Neuronal stem cell (in vitro differentiated cells): Measurements from ENCODE around the gene SH3PXD2A.

Experiments
- DNase-seq: peaks from one replicate; pipeline ENCODE4 v3.0.0-alpha.2; 2013; ENCODE audit warnings: low spot score
- H2AFZ ChIP-seq: one replicate; pipeline ENCODE4 v1.6.1; 2013; ENCODE audit warnings: mild to moderate bottlenecking, low read length, inconsistent platforms
- H2AK5ac ChIP-seq: 2 replicates; pipeline ENCODE4 v1.6.1; 2013; ENCODE audit warnings: low read depth, mild to moderate bottlenecking, inconsistent platforms, low read length, moderate library complexity, mixed read lengths
- H2BK120ac ChIP-seq: 2 replicates; pipeline ENCODE4 v1.6.1; 2013; ENCODE audit warnings: low read depth, mild to moderate bottlenecking, inconsistent platforms, low read length, moderate library complexity, mixed read lengths
- H2BK12ac ChIP-seq: one replicate; pipeline ENCODE4 v1.6.1; 2013; ENCODE audit warnings: low read length, inconsistent platforms
- H2BK15ac ChIP-seq: 2 replicates; pipeline ENCODE4 v1.6.1; 2013; ENCODE audit warnings: mild to moderate bottlenecking, low read length, inconsistent platforms, mixed read lengths
- H2BK5ac ChIP-seq: one replicate; pipeline ENCODE4 v1.6.1; 2013; ENCODE audit warnings: inconsistent platforms, mild to moderate bottlenecking, low read length, moderate library complexity
- H3K14ac ChIP-seq: one replicate; pipeline ENCODE4 v1.6.1; 2013; ENCODE audit warnings: low read length, inconsistent platforms
- H3K18ac ChIP-seq: 2 replicates; pipeline ENCODE4 v1.6.1; 2013; ENCODE audit warnings: low read length, inconsistent platforms
- H3K23ac ChIP-seq: 2 replicates; pipeline ENCODE4 v1.6.1; 2013; ENCODE audit warnings: low read depth, mild to moderate bottlenecking, mixed read lengths, low read length, inconsistent platforms; ENCODE audit not compliant: poor library complexity
- H3K27ac ChIP-seq: replicated peaks from 3 replicates; pipeline ENCODE4 v1.5.1; 2013; ENCODE audit warnings: low read length, inconsistent platforms
- H3K27me3 ChIP-seq, 3 experiments: 2 replicates each; pipeline ENCODE4 v1.6.1; 2013; ENCODE audit warnings: low read length in 3 of 3, mild to moderate bottlenecking in 2 of 3, inconsistent platforms in 1 of 3, low read depth in 1 of 3, mixed read lengths in 1 of 3, moderate library complexity in 1 of 3; ENCODE audit not compliant: control insufficient read depth in 3 of 3, insufficient read depth in 3 of 3
- H3K36me3 ChIP-seq, 2 donors: replicated peaks in 1 of 2; 2 replicates each; pipeline ENCODE4 v1.6.1; 2013; ENCODE audit warnings: low read length in 2 of 2; ENCODE audit not compliant: control insufficient read depth in 2 of 2, insufficient read depth in 2 of 2
- H3K4ac ChIP-seq: 2 replicates; pipeline ENCODE4 v1.6.1; 2013; ENCODE audit warnings: inconsistent platforms, mild to moderate bottlenecking, low read length, moderate library complexity
- H3K4me1 ChIP-seq, 2 donors: 1 replicate in 1 of 2; 2 replicates in 1 of 2; pipeline ENCODE4 v1.6.1; 2013; ENCODE audit warnings: low read length in 2 of 2, low read depth in 1 of 2; ENCODE audit not compliant: control insufficient read depth in 2 of 2, insufficient read depth in 1 of 2
- H3K4me2 ChIP-seq: one replicate; pipeline ENCODE4 v1.6.1; 2013; ENCODE audit warnings: mild to moderate bottlenecking, low read length, inconsistent platforms; ENCODE audit not compliant: insufficient read depth, poor library complexity, severe bottlenecking
- H3K4me3 ChIP-seq, 2 donors: 2 replicates each; pipeline ENCODE4 v1.5.1; 2013; ENCODE audit warnings: low read length in 2 of 2, mild to moderate bottlenecking in 2 of 2, inconsistent platforms in 1 of 2, moderate library complexity in 1 of 2
- H3K79me1 ChIP-seq: one replicate; pipeline ENCODE4 v1.6.1; 2013; ENCODE audit warnings: low read depth, mild to moderate bottlenecking, inconsistent platforms, low read length, moderate library complexity
- H3K9ac ChIP-seq: one replicate; pipeline ENCODE4 v1.6.1; 2013; ENCODE audit warnings: mild to moderate bottlenecking, low read depth, low read length, inconsistent platforms; ENCODE audit not compliant: poor library complexity
- H3K9me3 ChIP-seq, 2 donors: replicated peaks in 1 of 2; 2 replicates each; pipeline versions ENCODE3 to v1.6.1; 2013; ENCODE audit warnings: low read length in 2 of 2, mild to moderate bottlenecking in 2 of 2, inconsistent platforms in 1 of 2, low read depth in 1 of 2, mixed read lengths in 1 of 2, moderate library complexity in 1 of 2; ENCODE audit not compliant: control insufficient read depth in 2 of 2, insufficient read depth in 1 of 2
- H4K8ac ChIP-seq: one replicate; pipeline ENCODE4 v1.6.1; 2013; ENCODE audit warnings: low read depth, mild to moderate bottlenecking, inconsistent platforms, low read length, moderate library complexity
- H4K91ac ChIP-seq: one replicate; pipeline ENCODE4 v1.6.1; 2013; ENCODE audit warnings: low read length, low read depth, mild to moderate bottlenecking, inconsistent platforms; ENCODE audit not compliant: poor library complexity
- WGBS, 2 donors: extraction: QIAGEN DNeasy Blood & Tissue Kit; methylation state at CpG; one replicate each; pipeline ENCODE4 v1.1.7; 2013; ENCODE audit warnings: missing lambda C conversion rate in 2 of 2, mixed read lengths in 1 of 2; ENCODE audit not compliant: insufficient read length in 2 of 2, insufficient replicate concordance in 1 of 2; ENCODE audit errors: extremely low coverage in 2 of 2; 5-methylcytosine and 5-hydroxymethylcytosine counted together

The SH3PXD2A gene

DNA sequence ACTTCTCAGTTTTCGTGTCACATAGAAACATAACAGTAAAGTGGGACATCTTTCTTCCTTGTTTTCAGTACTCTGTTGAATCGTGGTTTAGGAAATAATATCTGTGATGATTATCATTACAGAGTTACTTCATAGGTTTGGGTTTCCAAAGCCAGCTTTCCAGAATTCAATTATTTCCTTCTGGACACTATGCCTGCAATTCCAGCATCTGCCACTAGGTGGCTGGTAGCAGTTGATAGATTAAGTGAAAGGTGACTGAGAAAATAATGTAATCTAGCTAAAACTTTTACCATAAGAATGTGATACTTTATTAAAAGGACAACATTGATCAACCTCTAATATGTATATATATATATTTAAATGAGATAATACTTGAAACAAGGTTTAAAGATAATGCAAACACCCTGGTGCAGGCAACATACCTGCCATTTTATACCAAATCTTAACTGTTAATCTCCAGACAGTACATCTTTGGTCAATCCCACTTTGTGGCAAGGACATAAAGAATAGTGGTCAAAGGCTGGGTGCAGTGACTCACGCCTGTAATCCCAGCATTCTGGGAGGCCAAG, 102.6 kb downstream of the SH3PXD2A start:
- Histone ChIP-seq H2BK12ac (no peak overlapping the region), H2BK120ac (no peak overlapping the region), H3K4me2 (no peak overlapping the region), H2AK5ac (no peak overlapping the region), H3K9ac (no peak overlapping the region), H3K27ac (no peak overlapping the region), H3K4me3 (no peak overlapping the region), H3K23ac (no peak overlapping the region), H3K79me1 (no peaks in the 10 kb centered on the region), H3K18ac (no peak overlapping the region), H3K4ac (no peak overlapping the region), H4K91ac (no peak overlapping the region), H3K27me3 (no peaks in the 10 kb centered on the region), H3K14ac (no peak overlapping the region), H4K8ac (no peak overlapping the region), H3K9me3 (no peaks in the 10 kb centered on the region), H3K4me1 (peaks cover 6 to 8% of the 10 kb centered on the region in 2 donors), H2BK5ac (no peak overlapping the region), H3K36me3 (no peaks in the 10 kb centered on the region), H2AFZ (no peak overlapping the region), H2BK15ac (no peak overlapping the region)
- no peak for DNase-seq
- WGBS, 2 donors: no CpG with 5 or more reads among the region's 3 CpGs

DNA sequence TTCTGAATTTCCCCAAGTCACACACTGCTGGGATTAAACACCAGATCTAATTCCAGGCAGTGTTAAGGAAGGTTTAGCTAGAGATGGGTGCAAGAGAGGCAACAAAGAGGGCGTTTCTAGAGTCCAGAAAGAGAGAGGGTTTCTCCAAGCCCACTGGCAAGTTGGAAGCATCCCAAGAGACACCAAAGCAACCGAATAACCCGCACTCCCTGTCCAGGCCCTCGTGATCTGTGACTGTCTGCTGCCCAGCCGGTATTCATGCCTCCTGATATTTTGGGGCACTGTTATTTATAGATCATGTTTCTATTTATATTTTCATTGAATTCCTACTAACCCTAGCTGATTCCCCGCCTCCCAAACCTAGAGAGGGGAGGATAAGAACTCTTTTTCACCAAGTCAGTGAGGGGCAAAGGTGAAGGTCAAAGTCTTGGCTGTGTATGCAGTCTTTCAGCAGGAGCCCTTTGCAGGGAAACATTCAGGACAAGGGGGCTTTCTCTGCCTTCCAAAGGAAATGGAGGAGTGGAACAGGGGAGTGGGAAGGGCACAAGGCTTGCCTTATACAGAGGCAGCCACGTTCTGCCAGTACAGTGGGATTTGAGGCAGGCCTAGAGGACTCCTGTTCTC, 103.6 kb downstream of the SH3PXD2A start:
- Histone ChIP-seq H3K23ac (no peak overlapping the region), H3K4ac (no peak overlapping the region), H4K8ac (no peak overlapping the region), H3K9ac (no peak overlapping the region), H4K91ac (no peak overlapping the region), H3K4me3 (no peak overlapping the region), H3K9me3 (no peaks in the 10 kb centered on the region), H2AFZ (no peak overlapping the region), H3K79me1 (no peaks in the 10 kb centered on the region), H2BK5ac (no peak overlapping the region), H3K4me2 (no peak overlapping the region), H2BK15ac (no peak overlapping the region), H3K27me3 (no peaks in the 10 kb centered on the region), H2BK12ac (no peak overlapping the region), H3K36me3 (no peaks in the 10 kb centered on the region), H2BK120ac (no peak overlapping the region), H2AK5ac (no peak overlapping the region), H3K4me1 (peaks cover 0 to 7% of the 10 kb centered on the region in 2 donors), H3K14ac (no peak overlapping the region), H3K18ac (no peak overlapping the region), H3K27ac (no peak overlapping the region)
- no peak for DNase-seq
- no CpG with 5 or more reads among the region's 7 CpGs for WGBS, 2 donors

DNA sequence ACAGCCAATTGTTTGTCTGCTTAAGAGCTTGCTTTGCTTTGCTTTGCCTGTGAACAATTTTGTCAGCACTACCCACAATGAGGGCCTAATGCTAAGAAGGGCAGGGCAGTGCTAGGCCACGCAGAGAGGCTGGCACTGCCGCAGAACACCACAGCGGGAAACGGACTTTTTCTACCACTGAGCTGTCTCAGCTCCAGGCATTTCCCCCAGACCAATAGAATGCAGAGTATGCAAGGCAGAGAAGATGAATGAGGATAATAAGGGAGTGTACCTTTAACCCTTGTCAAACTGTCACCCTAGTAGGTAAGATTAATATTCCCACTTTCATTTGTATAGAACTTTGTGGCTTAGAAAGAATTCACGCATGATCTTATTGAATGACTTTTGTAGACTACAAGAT, 104.5 kb downstream of the SH3PXD2A start:
- Histone ChIP-seq H2AK5ac (no peak overlapping the region), H3K9ac (no peak overlapping the region), H3K4me3 (no peak overlapping the region), H3K36me3 (no peaks in the 10 kb centered on the region), H3K9me3 (no peaks in the 10 kb centered on the region), H2AFZ (no peak overlapping the region), H2BK12ac (no peak overlapping the region), H3K14ac (no peak overlapping the region), H4K91ac (no peak overlapping the region), H4K8ac (no peak overlapping the region), H3K27ac (no peak overlapping the region), H2BK15ac (no peak overlapping the region), H3K23ac (no peak overlapping the region), H2BK5ac (no peak overlapping the region), H2BK120ac (no peak overlapping the region), H3K4me2 (no peak overlapping the region), H3K79me1 (no peaks in the 10 kb centered on the region), H3K27me3 (no peaks in the 10 kb centered on the region), H3K18ac (no peak overlapping the region), H3K4ac (no peak overlapping the region), H3K4me1 (peaks cover 0 to 6% of the 10 kb centered on the region in 2 donors)
- no peak for DNase-seq
- no CpG with 5 or more reads among the region's 5 CpGs for WGBS, 2 donors

DNA sequence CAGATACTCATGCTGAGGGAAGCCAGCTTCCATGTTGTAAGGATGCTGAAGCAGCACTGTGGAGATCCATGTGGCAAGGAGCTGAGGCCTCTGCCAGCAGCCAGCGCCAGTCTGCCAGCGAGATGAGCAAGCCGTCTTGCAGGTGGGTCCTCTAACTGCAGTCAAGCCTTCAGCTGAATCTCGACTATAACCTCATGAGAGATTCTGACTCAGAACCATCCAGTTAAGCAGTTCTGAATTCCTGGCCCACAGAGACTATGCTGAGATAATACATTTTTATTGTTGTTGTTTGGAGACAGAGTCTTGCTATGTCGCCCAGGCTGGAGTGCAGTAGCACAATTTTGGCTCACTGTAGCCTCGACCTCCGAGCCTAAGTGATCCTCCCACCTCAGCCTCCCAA, 105.6 kb downstream of the SH3PXD2A start:
- Histone ChIP-seq H3K9ac (no peak overlapping the region), H3K79me1 (no peaks in the 10 kb centered on the region), H3K18ac (no peak overlapping the region), H2BK5ac (no peak overlapping the region), H3K9me3 (no peaks in the 10 kb centered on the region), H3K4me3 (no peak overlapping the region), H2BK120ac (no peak overlapping the region), H4K91ac (no peak overlapping the region), H3K14ac (no peak overlapping the region), H3K27ac (no peak overlapping the region), H3K4me1 (peaks cover 0 to 6% of the 10 kb centered on the region in 2 donors), H4K8ac (no peak overlapping the region), H3K27me3 (no peaks in the 10 kb centered on the region), H2BK12ac (no peak overlapping the region), H3K36me3 (no peaks in the 10 kb centered on the region), H2BK15ac (no peak overlapping the region), H3K23ac (no peak overlapping the region), H3K4ac (no peak overlapping the region), H2AK5ac (no peak overlapping the region), H2AFZ (no peak overlapping the region), H3K4me2 (no peak overlapping the region)
- DNase-seq: no peak
- no CpG with 5 or more reads among the region's 7 CpGs for WGBS, 2 donors
